ENCODE data around the gene ABLIM3.

ABLIM3 gene

DNA sequence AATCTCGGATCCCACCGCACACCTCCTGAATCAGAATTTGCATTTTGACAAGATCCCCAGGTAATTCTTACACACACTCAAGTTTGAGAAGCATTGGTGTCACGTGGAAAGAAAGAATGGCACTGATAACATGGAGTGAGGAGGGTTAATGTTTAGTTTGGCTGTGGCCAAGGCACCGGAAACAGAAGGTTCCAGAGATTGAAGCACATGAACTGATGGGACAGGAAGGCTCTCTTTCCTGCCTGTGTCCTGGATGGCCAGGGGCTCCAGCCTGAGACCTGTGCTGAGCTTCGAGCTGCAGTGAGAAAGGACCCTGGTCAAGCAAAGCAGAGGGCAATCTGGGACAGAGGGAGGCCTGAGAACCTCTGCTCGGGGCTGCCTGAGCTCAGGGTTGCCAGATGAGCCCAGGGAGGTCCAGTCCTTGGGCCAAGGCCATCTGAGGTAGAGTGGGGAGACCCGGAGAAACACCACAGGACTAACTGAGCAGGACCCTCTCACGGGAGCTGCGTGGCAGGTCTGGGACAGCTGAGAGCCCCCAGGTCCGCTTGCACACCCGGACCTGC is 157.6 kb downstream of the ABLIM3 start:
- H3K9me3 ChIP-seq (ENCODE audit: control insufficient read depth, insufficient read depth, low read length): no peaks in the 10 kb centered on the region

DNA sequence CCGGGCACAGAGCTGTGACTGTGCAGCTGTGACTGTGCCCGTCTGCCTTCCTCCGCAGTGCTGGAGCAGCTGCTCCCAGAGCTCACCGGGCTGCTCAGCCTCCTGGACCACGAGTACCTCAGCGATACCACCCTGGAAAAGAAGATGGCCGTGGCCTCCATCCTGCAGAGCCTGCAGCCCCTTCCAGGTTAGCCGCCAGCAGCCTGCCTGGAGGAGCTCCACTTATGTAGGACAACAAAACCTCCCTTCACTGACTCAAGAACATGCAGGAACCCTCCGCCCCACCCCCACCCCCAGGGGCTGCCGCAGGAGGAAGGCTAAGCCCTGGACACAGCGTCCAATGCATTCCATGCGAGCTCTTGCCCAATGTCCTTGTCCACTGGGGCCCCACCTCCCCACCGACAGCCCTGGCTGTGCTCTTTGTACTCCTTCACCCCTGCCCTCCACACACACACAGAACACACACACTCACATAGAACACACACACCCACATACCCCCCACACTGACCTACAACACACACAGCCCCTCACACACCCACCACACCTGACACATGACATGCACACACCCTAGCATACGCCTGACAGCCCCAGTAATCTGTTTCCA is 158.3 kb downstream of the ABLIM3 start:
- no peaks in the 10 kb centered on the region for H3K36me3 ChIP-seq (ENCODE audit: control insufficient read depth, insufficient read depth, low read length)
- H3K27me3 ChIP-seq (ENCODE audit: control insufficient read depth, insufficient read depth, low read length): no peaks in the 10 kb centered on the region
- H3K9me3 ChIP-seq (ENCODE audit: control insufficient read depth, insufficient read depth, low read length): no peaks in the 10 kb centered on the region
- no peaks in the 10 kb centered on the region for H3K4me1 ChIP-seq (ENCODE audit: control insufficient read depth, insufficient read depth, low read length)
- H3K9ac ChIP-seq (ENCODE audit: low read depth, low read length): no peak overlapping the region
- no peak overlapping the region for H3K4me3 ChIP-seq (ENCODE audit: low read depth, low read length)

More for the DNA sequence above, 157.6 kb downstream of the ABLIM3 start:
- no peaks in the 10 kb centered on the region for H3K36me3 ChIP-seq (ENCODE audit: control insufficient read depth, insufficient read depth, low read length)
- H3K27me3 ChIP-seq (ENCODE audit: control insufficient read depth, insufficient read depth, low read length): no peaks in the 10 kb centered on the region
- no peak overlapping the region for H3K9ac ChIP-seq (ENCODE audit: low read depth, low read length)
- no peaks in the 10 kb centered on the region for H3K4me1 ChIP-seq (ENCODE audit: control insufficient read depth, insufficient read depth, low read length)
- H3K4me3 ChIP-seq (ENCODE audit: low read depth, low read length): no peak overlapping the region

DNA sequence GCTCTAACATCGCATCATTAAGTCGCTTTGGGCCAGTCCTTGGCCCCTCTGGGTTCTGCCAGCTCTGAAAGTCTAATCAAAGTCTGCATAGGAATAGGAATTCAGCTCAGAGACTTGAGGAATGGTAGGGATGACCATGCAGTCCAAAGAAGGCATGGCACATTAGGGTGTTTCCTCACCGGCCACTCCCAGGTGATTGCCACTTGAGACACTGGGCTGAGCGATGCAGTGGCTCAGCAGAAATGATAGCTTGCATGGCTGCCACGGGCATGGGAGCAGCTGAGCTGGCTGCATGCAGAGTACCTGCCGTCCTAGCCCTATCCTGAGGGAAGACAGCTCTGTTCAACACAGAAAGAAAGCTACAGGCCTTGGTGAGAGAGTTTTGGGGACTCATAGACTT is 159.1 kb downstream of the ABLIM3 start:
- H3K27me3 ChIP-seq (ENCODE audit: control insufficient read depth, insufficient read depth, low read length): no peaks in the 10 kb centered on the region
- no peak overlapping the region for H3K9ac ChIP-seq (ENCODE audit: low read depth, low read length)
- no peaks in the 10 kb centered on the region for H3K36me3 ChIP-seq (ENCODE audit: control insufficient read depth, insufficient read depth, low read length)
- H3K4me3 ChIP-seq (ENCODE audit: low read depth, low read length): no peak overlapping the region
- H3K9me3 ChIP-seq (ENCODE audit: control insufficient read depth, insufficient read depth, low read length): no peaks in the 10 kb centered on the region
- H3K4me1 ChIP-seq (ENCODE audit: control insufficient read depth, insufficient read depth, low read length): no peaks in the 10 kb centered on the region

DNA sequence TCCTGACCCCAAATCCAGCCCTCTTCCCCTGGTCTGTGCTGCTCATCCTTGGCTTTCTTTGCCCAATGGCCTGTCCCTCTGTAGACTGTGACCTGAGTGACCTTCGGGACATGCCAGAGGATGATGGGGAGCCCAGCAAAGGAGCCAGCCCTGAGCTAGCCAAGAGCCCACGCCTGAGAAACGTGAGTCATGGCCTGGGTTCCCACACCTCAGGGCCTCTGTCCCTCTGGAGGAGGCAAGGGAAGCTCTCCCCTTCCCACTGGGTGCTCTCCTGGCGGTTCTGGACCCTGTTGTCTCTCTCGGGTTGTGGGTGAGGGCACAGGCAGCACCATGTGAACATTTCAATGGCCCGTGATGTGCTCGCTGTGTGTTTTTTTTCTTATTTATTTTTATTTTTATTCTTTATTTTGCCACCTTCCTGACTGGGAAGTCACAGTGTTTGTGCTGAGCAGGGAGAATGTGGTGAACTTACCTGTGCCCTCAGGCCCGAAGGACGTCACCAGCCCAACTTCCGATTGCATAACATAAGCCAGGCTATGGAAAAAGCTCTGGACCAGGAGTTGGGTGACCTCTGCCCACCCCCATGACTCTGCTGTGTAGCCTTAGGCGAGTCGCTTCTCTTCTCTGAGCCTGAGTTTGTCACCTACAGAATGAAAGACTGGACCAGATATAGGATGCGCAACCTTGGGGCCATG is 159.9 kb downstream of the ABLIM3 start:
- no peaks in the 10 kb centered on the region for H3K27me3 ChIP-seq (ENCODE audit: control insufficient read depth, insufficient read depth, low read length)
- H3K4me3 ChIP-seq (ENCODE audit: low read depth, low read length): no peak overlapping the region
- H3K36me3 ChIP-seq (ENCODE audit: control insufficient read depth, insufficient read depth, low read length): no peaks in the 10 kb centered on the region
- H3K4me1 ChIP-seq (ENCODE audit: control insufficient read depth, insufficient read depth, low read length): no peaks in the 10 kb centered on the region
- H3K9ac ChIP-seq (ENCODE audit: low read depth, low read length): no peak overlapping the region
- H3K9me3 ChIP-seq (ENCODE audit: control insufficient read depth, insufficient read depth, low read length): no peaks in the 10 kb centered on the region

DNA sequence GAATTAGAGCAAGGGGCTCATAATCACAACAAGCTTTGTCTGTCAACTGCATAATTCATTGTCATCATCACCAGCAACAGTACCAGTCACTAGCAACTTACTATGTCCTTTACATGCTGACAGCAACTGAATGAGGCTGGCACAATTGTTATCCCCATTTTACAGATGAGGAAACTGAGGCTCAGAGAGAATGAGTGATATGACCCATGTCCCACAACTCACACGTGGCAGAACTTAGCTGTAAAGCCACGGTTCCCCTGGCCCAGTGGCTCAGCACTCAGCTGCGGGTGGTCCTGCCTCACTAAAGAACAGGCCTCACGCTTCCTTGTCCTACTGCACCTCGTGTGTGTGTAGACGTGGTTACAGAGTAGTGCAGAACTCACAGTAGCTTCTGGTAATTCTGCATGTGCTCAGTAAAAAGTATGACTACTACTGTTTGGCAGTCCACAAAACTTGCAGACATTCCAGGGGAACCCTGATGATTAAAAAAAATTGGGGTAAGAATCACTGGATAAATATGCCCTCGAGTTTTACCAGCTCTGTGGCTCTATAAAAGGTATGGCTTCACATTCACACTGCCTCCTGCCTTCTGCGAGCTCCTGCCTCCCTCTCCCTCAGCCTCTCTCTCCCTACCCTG is 160.6 kb downstream of the ABLIM3 start:
- no peaks in the 10 kb centered on the region for H3K9me3 ChIP-seq (ENCODE audit: control insufficient read depth, insufficient read depth, low read length)
- H3K4me3 ChIP-seq (ENCODE audit: low read depth, low read length): no peak overlapping the region
- H3K27me3 ChIP-seq (ENCODE audit: control insufficient read depth, insufficient read depth, low read length): no peaks in the 10 kb centered on the region
- no peaks in the 10 kb centered on the region for H3K4me1 ChIP-seq (ENCODE audit: control insufficient read depth, insufficient read depth, low read length)
- H3K9ac ChIP-seq (ENCODE audit: low read depth, low read length): no peak overlapping the region
- no peaks in the 10 kb centered on the region for H3K36me3 ChIP-seq (ENCODE audit: control insufficient read depth, insufficient read depth, low read length)

DNA sequence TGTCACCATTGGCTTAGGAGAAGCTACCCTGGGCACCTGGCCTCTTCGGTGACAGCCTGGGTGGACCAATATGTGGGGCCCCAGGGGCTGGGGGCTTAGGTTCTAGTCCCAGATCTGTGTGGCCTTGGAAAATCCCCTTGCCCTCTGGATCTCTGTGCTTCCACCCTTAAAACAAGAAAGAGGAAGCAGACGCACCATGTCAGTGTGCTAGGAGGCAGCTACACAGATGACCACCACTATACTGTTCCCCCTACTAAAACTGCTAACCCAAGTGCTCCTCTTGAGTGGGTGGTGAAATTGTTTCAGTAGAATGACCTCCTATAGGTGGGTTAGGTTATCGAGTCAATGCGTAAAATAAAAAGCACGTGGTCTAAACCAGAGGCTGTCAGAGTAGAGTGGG is 161.3 kb downstream of the ABLIM3 start:
- H3K9me3 ChIP-seq (ENCODE audit: control insufficient read depth, insufficient read depth, low read length): no peaks in the 10 kb centered on the region
- H3K36me3 ChIP-seq (ENCODE audit: control insufficient read depth, insufficient read depth, low read length): no peaks in the 10 kb centered on the region
- no peaks in the 10 kb centered on the region for H3K27me3 ChIP-seq (ENCODE audit: control insufficient read depth, insufficient read depth, low read length)

DNA sequence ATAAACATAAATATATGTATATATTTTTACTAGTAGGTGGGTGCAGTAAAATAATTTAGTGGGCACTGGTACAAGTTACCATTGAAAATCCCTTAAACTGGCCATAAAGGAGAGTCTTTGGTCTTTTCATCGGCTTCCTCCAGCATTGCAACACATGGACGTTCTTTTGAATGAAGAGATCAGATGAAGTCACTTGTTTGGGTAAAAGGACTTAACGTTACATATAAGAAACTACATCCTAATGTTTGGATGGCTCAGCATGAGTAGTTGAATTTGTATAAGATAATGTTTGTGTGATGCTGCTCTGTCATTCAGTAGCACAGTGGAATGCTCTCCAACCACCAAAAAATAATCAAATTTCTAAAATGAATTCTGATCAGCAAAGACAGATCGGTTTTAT is 161.9 kb downstream of the ABLIM3 start:
- H3K4me3 ChIP-seq (ENCODE audit: low read depth, low read length): no peak overlapping the region
- H3K27me3 ChIP-seq (ENCODE audit: control insufficient read depth, insufficient read depth, low read length): no peaks in the 10 kb centered on the region
- no peak overlapping the region for H3K9ac ChIP-seq (ENCODE audit: low read depth, low read length)
- H3K36me3 ChIP-seq (ENCODE audit: control insufficient read depth, insufficient read depth, low read length): no peaks in the 10 kb centered on the region
- H3K9me3 ChIP-seq (ENCODE audit: control insufficient read depth, insufficient read depth, low read length): no peaks in the 10 kb centered on the region
- H3K4me1 ChIP-seq (ENCODE audit: control insufficient read depth, insufficient read depth, low read length): no peaks in the 10 kb centered on the region

More for the DNA sequence above, 161.3 kb downstream of the ABLIM3 start:
- Histone ChIP-seq H3K9ac (ENCODE audit: low read depth, low read length) (no peak overlapping the region), H3K4me3 (ENCODE audit: low read depth, low read length) (no peak overlapping the region), H3K4me1 (ENCODE audit: control insufficient read depth, insufficient read depth, low read length) (no peaks in the 10 kb centered on the region)

DNA sequence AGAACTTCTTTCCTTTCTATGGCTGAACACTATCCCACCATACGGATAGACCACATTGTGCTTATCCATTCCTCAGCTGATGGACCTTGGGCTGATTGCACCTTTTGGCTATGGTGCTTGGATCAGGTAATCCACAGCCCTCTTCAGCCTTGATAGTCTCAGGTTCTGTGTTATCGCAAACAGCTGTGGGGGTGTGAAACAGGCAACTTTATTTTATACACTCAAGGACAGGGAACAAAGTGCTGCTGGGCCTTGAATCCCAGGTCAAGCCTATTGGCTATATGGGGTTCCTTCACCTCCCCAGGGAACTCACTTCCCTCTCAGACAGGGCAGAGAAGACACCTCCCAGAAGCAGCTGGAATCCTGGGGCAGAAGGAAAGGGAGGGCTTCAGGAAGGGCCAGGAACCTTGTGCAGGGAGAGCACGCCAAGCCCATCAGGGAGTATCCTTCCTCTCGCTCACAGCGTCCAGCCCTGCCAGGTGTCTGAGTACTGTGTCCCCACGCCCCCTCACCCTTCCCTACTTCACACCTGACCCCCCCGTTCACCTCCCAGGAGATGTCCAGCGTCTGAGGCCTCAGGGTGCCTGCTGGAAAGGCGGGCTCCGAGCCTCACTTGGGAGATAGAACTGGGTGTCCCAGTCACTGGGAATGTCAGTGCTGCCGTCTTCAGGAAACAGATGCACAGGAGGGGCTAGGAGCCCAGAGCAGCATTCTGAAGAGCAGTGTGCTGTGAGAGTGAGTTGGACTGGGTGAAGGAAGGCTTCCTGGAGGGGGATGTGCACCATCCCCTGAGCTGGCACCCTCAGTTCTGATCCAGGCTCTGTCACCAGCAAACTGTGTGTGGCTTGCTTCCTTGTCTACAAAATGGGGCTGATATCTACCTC is 163.1 kb downstream of the ABLIM3 start:
- H3K9ac ChIP-seq (ENCODE audit: low read depth, low read length): no peak overlapping the region
- H3K36me3 ChIP-seq (ENCODE audit: control insufficient read depth, insufficient read depth, low read length): no peaks in the 10 kb centered on the region
- no peak overlapping the region for H3K4me3 ChIP-seq (ENCODE audit: low read depth, low read length)
- H3K27me3 ChIP-seq (ENCODE audit: control insufficient read depth, insufficient read depth, low read length): no peaks in the 10 kb centered on the region
- H3K4me1 ChIP-seq (ENCODE audit: control insufficient read depth, insufficient read depth, low read length): no peaks in the 10 kb centered on the region
- H3K9me3 ChIP-seq (ENCODE audit: control insufficient read depth, insufficient read depth, low read length): no peaks in the 10 kb centered on the region

DNA sequence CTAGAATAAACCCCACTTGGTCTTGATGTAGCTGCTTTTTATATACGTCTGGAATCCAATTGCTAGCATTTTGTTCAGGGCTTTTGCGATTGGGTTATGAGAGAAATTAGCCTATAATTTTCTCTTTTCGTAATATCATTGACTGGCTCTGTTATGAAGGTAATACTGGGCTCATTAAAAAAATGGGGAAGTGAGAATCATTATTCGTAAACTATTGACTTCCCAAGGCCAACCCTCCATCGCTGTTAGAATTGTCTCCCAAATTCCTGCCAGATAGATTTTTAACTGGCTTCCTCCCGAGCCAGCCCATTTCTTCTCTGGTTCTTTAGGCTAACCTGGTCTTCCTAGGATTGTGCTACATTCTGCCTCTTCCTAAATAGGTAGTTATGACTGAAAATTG is 168.1 kb downstream of the ABLIM3 start:
- H3K9ac ChIP-seq (ENCODE audit: low read depth, low read length): no peak overlapping the region
- no peaks in the 10 kb centered on the region for H3K9me3 ChIP-seq (ENCODE audit: control insufficient read depth, insufficient read depth, low read length)
- H3K27me3 ChIP-seq (ENCODE audit: control insufficient read depth, insufficient read depth, low read length): no peaks in the 10 kb centered on the region
- H3K4me1 ChIP-seq (ENCODE audit: control insufficient read depth, insufficient read depth, low read length): peaks cover 6% of the 10 kb centered on the region
- H3K4me3 ChIP-seq (ENCODE audit: low read depth, low read length): no peak overlapping the region
- H3K36me3 ChIP-seq (ENCODE audit: control insufficient read depth, insufficient read depth, low read length): no peaks in the 10 kb centered on the region
